Kidney (tissue), 14 donors: ENCODE data around the gene PLA2R1. TPM values are rescaled to one million over a fixed set of nuclear protein-coding genes. Genes with fewer than 3 reads are reported as not detected.

Experiments
- DNase-seq, 5 donors: peaks; one replicate each; pipeline ENCODE4 v3.0.0-alpha.2; 2013 to 2020
- FAIRE-seq: peaks from 2 replicates; lab custom pipeline; 2012; peaks lifted over from hg19 to GRCh38; lab: Jason Lieb, UNC
- H3K27ac ChIP-seq, 2 donors: one replicate each; pipeline ENCODE4 v1.7.0; 2013; ENCODE audit warnings: low read depth in 2 of 2, low read length in 2 of 2, inconsistent platforms in 1 of 2
- H3K27me3 ChIP-seq: one replicate; pipeline ENCODE4 v1.7.1; 2013; ENCODE audit warnings: low read length, inconsistent platforms; ENCODE audit not compliant: control insufficient read depth, insufficient read depth
- H3K36me3 ChIP-seq, 3 donors: one replicate each; pipeline versions ENCODE4 v1.7.0 to v1.7.1; 2013; ENCODE audit warnings: low read length in 3 of 3, control low read depth in 1 of 3, inconsistent platforms in 1 of 3; ENCODE audit not compliant: insufficient read depth in 3 of 3, control insufficient read depth in 2 of 3
- H3K4me1 ChIP-seq, 3 donors: one replicate each; pipeline versions ENCODE4 v1.7.0 to v1.7.1; 2013; ENCODE audit warnings: low read length in 3 of 3, inconsistent platforms in 1 of 3, low read depth in 1 of 3; ENCODE audit not compliant: control insufficient read depth in 2 of 3, insufficient read depth in 2 of 3
- H3K4me3 ChIP-seq, 3 donors: one replicate each; pipeline versions ENCODE4 v1.7.0 to v1.8.1; 2013; ENCODE audit warnings: low read length in 3 of 3, control low read depth in 1 of 3, inconsistent platforms in 1 of 3
- H3K9ac ChIP-seq, 3 donors: one replicate each; pipeline versions ENCODE4 v1.7.0 to v1.7.1; 2013; ENCODE audit warnings: low read length in 3 of 3, control low read depth in 1 of 3, inconsistent platforms in 1 of 3
- H3K9me3 ChIP-seq, 3 donors: one replicate each; pipeline versions ENCODE4 v1.7.0 to v1.7.1; 2013; ENCODE audit warnings: low read length in 3 of 3, control low read depth in 1 of 3, inconsistent platforms in 1 of 3; ENCODE audit not compliant: control insufficient read depth in 2 of 3, insufficient read depth in 1 of 3
- CTCF ChIP-seq: IDR thresholded peaks from 3 replicates; pipeline ENCODE4 v1.5.1; 2012; ENCODE audit warnings: mild to moderate bottlenecking, moderate library complexity, borderline replicate concordance; ENCODE audit not compliant: insufficient read depth; ENCODE audit errors: extremely low read depth
- intact Hi-C: fragments of 100-400 bp; cut with DNase I; formaldehyde crosslinking; loops from one replicate; pipeline ENCODE4 v1.11.1; 2022
- polyA plus RNA-seq: library from polyadenylated mRNA; stranded (reverse); fragments of 350-450 nt; fragmentation: Illumina TruSeq; extraction: RNeasy Lipid Tissue Mini Kit (QIAGEN cat#74804); gene quantifications from one replicate; pipeline ENCODE4 v1.2.3, GENCODE V29; 2014; ENCODE audit warnings: low read depth, low replicate concordance; ENCODE audit not compliant: insufficient read depth
- total RNA-seq: library from RNA; stranded (reverse); fragmentation: NEBNext Ultra II Directional; extraction: Animal tissue kit (Norgen Biotek cat#: 25700); gene quantifications from one replicate; pipeline ENCODE4 v1.2.1, GENCODE V29; 2021
- donor health status: control.
- donor health status: control.
- donor health status: control.
- donor health status: control.
- donor health status: control.
- donor health status: DM: yes; HTN: yes; CAD: no.
- donor health status: Normal renal cell carcinoma (clear cell type).

PLA2R1 gene
- total and polyA plus RNA-seq, 2 donors from 2014 or later = 6.6 to 71.9 TPM

GRCh38 chr2:160068906-160069305 is 6.5 kb upstream of the PLA2R1 start:
- DNase-seq = no peak
- no peak for TF ChIP-seq CTCF
- Histone ChIP-seq H3K4me1 (no peaks in the 10 kb centered on the region), H3K9ac (no peak overlapping the region), H3K36me3 (no peaks in the 10 kb centered on the region), H3K9me3 (no peaks in the 10 kb centered on the region), H3K4me3 (no peak overlapping the region), H3K27ac (no peak overlapping the region), H3K27me3 (no peaks in the 10 kb centered on the region)
- FAIRE-seq = no peak
- intact Hi-C loops = no loop called here

GRCh38 chr2:160064916-160065315 is 2.5 kb upstream of the PLA2R1 start:
- Histone ChIP-seq H3K9ac (no peak overlapping the region), H3K36me3 (no peaks in the 10 kb centered on the region), H3K4me1 (peaks cover 0 to 2% (median 0%) of the 10 kb centered on the region in 3 donors), H3K27me3 (no peaks in the 10 kb centered on the region), H3K9me3 (no peaks in the 10 kb centered on the region), H3K27ac (no peak overlapping the region), H3K4me3 (no peak overlapping the region)
- intact Hi-C loops = no loop called here
- FAIRE-seq (no peak), DNase-seq (no peak)
- TF ChIP-seq CTCF = no peak

- H3K27ac ChIP-seq = no peak overlapping the region
Observed at GRCh38 chr2:160063879-160064612, 1.6 kb upstream of the PLA2R1 start.

More at GRCh38 chr2:160063879-160064612, 1.6 kb upstream of the PLA2R1 start:
- Histone ChIP-seq H3K9ac (no peak overlapping the region), H3K4me1 (peaks cover 0 to 2% (median 0%) of the 10 kb centered on the region in 3 donors), H3K27me3 (no peaks in the 10 kb centered on the region), H3K36me3 (no peaks in the 10 kb centered on the region), H3K9me3 (no peaks in the 10 kb centered on the region), H3K4me3 (no peak overlapping the region)
- intact Hi-C loops = no loop called here
- DNase-seq (no peak), FAIRE-seq (no peak)
- TF ChIP-seq CTCF = no peak
